ENCODE results near the gene CYRIA.

Gene CYRIA

GRCh38 chr2:16649353-16650286 lies 16.0 kb downstream of the CYRIA start:
- DNase-seq: no peak

GRCh38 chr2:16647992-16648617 lies 17.5 kb downstream of the CYRIA start:
- no peak for DNase-seq

- no peak for DNase-seq
Measured at GRCh38 chr2:16645775-16646559, 19.7 kb downstream of the CYRIA start.

- DNase-seq: no peak
Measured at GRCh38 chr2:16645088-16645487, 20.5 kb downstream of the CYRIA start.

- DNase-seq: no peak
Measured at GRCh38 chr2:16644221-16644925, 21.3 kb downstream of the CYRIA start.

- DNase-seq: no peak
Measured at GRCh38 chr2:16643099-16643498, 22.5 kb downstream of the CYRIA start.

- DNase-seq: no peak
Measured at GRCh38 chr2:16642088-16642487, 23.5 kb downstream of the CYRIA start.

GRCh38 chr2:16641509-16641908 lies 24.1 kb downstream of the CYRIA start:
- no peak for DNase-seq

GRCh38 chr2:16640867-16641266 lies 24.8 kb downstream of the CYRIA start:
- DNase-seq: no peak

GRCh38 chr2:16640001-16640700 lies 25.5 kb downstream of the CYRIA start:
- no peak for DNase-seq

GRCh38 chr2:16639431-16639830 lies 26.2 kb downstream of the CYRIA start:
- DNase-seq: no peak

GRCh38 chr2:16638946-16639345 lies 26.7 kb downstream of the CYRIA start:
- DNase-seq: no peak

GRCh38 chr2:16637304-16637703 lies 28.3 kb downstream of the CYRIA start:
- DNase-seq: no peak

- DNase-seq: no peak
Measured at GRCh38 chr2:16635791-16636699, 29.6 kb downstream of the CYRIA start.

GRCh38 chr2:16633621-16634430 lies 31.8 kb downstream of the CYRIA start:
- no peak for DNase-seq

GRCh38 chr2:16632598-16632997 lies 33.0 kb downstream of the CYRIA start:
- no peak for DNase-seq

- DNase-seq: no peak
Measured at GRCh38 chr2:16630463-16630862, 35.2 kb downstream of the CYRIA start.

- no peak for DNase-seq
Measured at GRCh38 chr2:16629770-16630169, 35.9 kb downstream of the CYRIA start.

GRCh38 chr2:16629044-16629443 lies 36.6 kb downstream of the CYRIA start:
- no peak for DNase-seq

GRCh38 chr2:16628314-16628713 lies 37.3 kb downstream of the CYRIA start:
- no peak for DNase-seq

Measured in right forelimb (tissue), 1 donor.